ENCODE results near the gene CDH16.

Gene CDH16

GRCh38 chr16:66881964-66882508 is 36.6 kb downstream of the CDH16 start:
- H3K4me1 ChIP-seq (ENCODE audit: insufficient read depth, low read length, poor library complexity, severe bottlenecking) = peaks cover 63% of the 10 kb centered on the region
- peaks cover 59% of the 10 kb centered on the region for H3K79me2 ChIP-seq (ENCODE audit: insufficient read depth, low read length)
- no peaks in the 10 kb centered on the region for H3K9me2 ChIP-seq (replicated peaks; ENCODE audit: low read depth, low read length)
- H3K4me3 ChIP-seq (ENCODE audit: low read length, poor library complexity, severe bottlenecking) = peak overlapping the region; percentile 97
- H2AFZ ChIP-seq (ENCODE audit: low read length) = no peak overlapping the region
- H4K20me1 ChIP-seq (ENCODE audit: insufficient read depth, low read length, poor library complexity, severe bottlenecking) = peaks cover 39% of the 10 kb centered on the region
- H3K9me3 ChIP-seq (ENCODE audit: insufficient read depth, low read depth, low read length) = no peaks in the 10 kb centered on the region
- TF ChIP-seq, protein P1, sequence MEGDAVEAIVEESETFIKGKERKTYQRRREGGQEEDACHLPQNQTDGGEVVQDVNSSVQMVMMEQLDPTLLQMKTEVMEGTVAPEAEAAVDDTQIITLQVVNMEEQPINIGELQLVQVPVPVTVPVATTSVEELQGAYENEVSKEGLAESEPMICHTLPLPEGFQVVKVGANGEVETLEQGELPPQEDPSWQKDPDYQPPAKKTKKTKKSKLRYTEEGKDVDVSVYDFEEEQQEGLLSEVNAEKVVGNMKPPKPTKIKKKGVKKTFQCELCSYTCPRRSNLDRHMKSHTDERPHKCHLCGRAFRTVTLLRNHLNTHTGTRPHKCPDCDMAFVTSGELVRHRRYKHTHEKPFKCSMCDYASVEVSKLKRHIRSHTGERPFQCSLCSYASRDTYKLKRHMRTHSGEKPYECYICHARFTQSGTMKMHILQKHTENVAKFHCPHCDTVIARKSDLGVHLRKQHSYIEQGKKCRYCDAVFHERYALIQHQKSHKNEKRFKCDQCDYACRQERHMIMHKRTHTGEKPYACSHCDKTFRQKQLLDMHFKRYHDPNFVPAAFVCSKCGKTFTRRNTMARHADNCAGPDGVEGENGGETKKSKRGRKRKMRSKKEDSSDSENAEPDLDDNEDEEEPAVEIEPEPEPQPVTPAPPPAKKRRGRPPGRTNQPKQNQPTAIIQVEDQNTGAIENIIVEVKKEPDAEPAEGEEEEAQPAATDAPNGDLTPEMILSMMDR (conservative IDR thresholded peaks at IDR 0.05; ENCODE audit: low read length) = no peak
- TF ChIP-seq EZH2phosphoT487 (IDR thresholded peaks at IDR 0.05; ENCODE audit: borderline replicate concordance) = no peak
- peak overlapping the region; percentile 87 for H3K4me2 ChIP-seq (ENCODE audit: low read depth, low read length, poor library complexity, severe bottlenecking)
- no peaks in the 10 kb centered on the region for H3K27me3 ChIP-seq (ENCODE audit: insufficient read depth, low read length, poor library complexity, severe bottlenecking)
- H3F3A ChIP-seq (ENCODE audit: low read depth) = peaks cover 11% of the 10 kb centered on the region
- H3K36me3 ChIP-seq (ENCODE audit: insufficient read depth, low read length) = peaks cover 20% of the 10 kb centered on the region; the same call in 1 of the 2 replicates
- H3K9ac ChIP-seq (ENCODE audit: low read depth, low read length, poor library complexity, severe bottlenecking) = peak overlapping the region; percentile 73

- Histone ChIP-seq H4K20me1 (ENCODE audit: insufficient read depth, low read length, poor library complexity, severe bottlenecking) (peaks cover 39% of the 10 kb centered on the region), H3F3A (ENCODE audit: low read depth) (peaks cover 11% of the 10 kb centered on the region), H3K9me2 (replicated peaks; ENCODE audit: low read depth, low read length) (no peaks in the 10 kb centered on the region), H3K9ac (ENCODE audit: low read depth, low read length, poor library complexity, severe bottlenecking) (peak overlapping the region; percentile 73), H3K36me3 (ENCODE audit: insufficient read depth, low read length) (peaks cover 19% of the 10 kb centered on the region; the same call in 1 of the 2 replicates), H3K4me3 (ENCODE audit: low read length, poor library complexity, severe bottlenecking) (peak overlapping the region; percentile 97), H3K4me1 (ENCODE audit: insufficient read depth, low read length, poor library complexity, severe bottlenecking) (peaks cover 58% of the 10 kb centered on the region), H3K79me2 (ENCODE audit: insufficient read depth, low read length) (peaks cover 54% of the 10 kb centered on the region), H3K27me3 (ENCODE audit: insufficient read depth, low read length, poor library complexity, severe bottlenecking) (no peaks in the 10 kb centered on the region), H3K4me2 (ENCODE audit: low read depth, low read length, poor library complexity, severe bottlenecking) (peak overlapping the region; percentile 87), H2AFZ (ENCODE audit: low read length) (no peak overlapping the region), H3K9me3 (ENCODE audit: insufficient read depth, low read depth, low read length) (no peaks in the 10 kb centered on the region)
- TF ChIP-seq EZH2phosphoT487 (IDR thresholded peaks at IDR 0.05; ENCODE audit: borderline replicate concordance) = no peak
- TF ChIP-seq, protein P1 (conservative IDR thresholded peaks at IDR 0.05; ENCODE audit: low read length) = no peak
Measured at GRCh38 chr16:66881560-66881959, 37.1 kb downstream of the CDH16 start.

GRCh38 chr16:66881014-66881417 is 37.7 kb downstream of the CDH16 start:
- no peaks in the 10 kb centered on the region for H3K27me3 ChIP-seq (ENCODE audit: insufficient read depth, low read length, poor library complexity, severe bottlenecking)
- H3K4me2 ChIP-seq (ENCODE audit: low read depth, low read length, poor library complexity, severe bottlenecking) = peak overlapping the region; percentile 87
- peak overlapping the region; percentile 73 for H3K9ac ChIP-seq (ENCODE audit: low read depth, low read length, poor library complexity, severe bottlenecking)
- H3K79me2 ChIP-seq (ENCODE audit: insufficient read depth, low read length) = peaks cover 49% of the 10 kb centered on the region
- TF ChIP-seq, protein P1 (conservative IDR thresholded peaks at IDR 0.05; ENCODE audit: low read length) = no peak
- no peak for TF ChIP-seq EZH2phosphoT487 (IDR thresholded peaks at IDR 0.05; ENCODE audit: borderline replicate concordance)
- peak overlapping the region; percentile 76 for H2AFZ ChIP-seq (ENCODE audit: low read length)
- H4K20me1 ChIP-seq (ENCODE audit: insufficient read depth, low read length, poor library complexity, severe bottlenecking) = peaks cover 35% of the 10 kb centered on the region
- peak overlapping the region; percentile 97 for H3K4me3 ChIP-seq (ENCODE audit: low read length, poor library complexity, severe bottlenecking)
- H3K4me1 ChIP-seq (ENCODE audit: insufficient read depth, low read length, poor library complexity, severe bottlenecking) = peaks cover 54% of the 10 kb centered on the region
- H3K9me2 ChIP-seq (replicated peaks; ENCODE audit: low read depth, low read length) = no peaks in the 10 kb centered on the region
- H3K36me3 ChIP-seq (ENCODE audit: insufficient read depth, low read length) = peaks cover 17% of the 10 kb centered on the region; the same call in 1 of the 2 replicates
- H3F3A ChIP-seq (ENCODE audit: low read depth) = peaks cover 11% of the 10 kb centered on the region
- H3K9me3 ChIP-seq (ENCODE audit: insufficient read depth, low read depth, low read length) = no peaks in the 10 kb centered on the region

Data from Loucy (cell line).